Colonic mucosa (tissue), 4 donors: ENCODE measurements around the gene TESK2. TPM values are rescaled to one million over a fixed set of nuclear protein-coding genes. Genes with fewer than 3 reads are reported as not detected.

Source experiments
- DNase-seq: peaks from one replicate; pipeline ENCODE4 v3.0.0-alpha.2; 2020
- H3K27ac ChIP-seq: fragments of 200-600 bp; one replicate; pipeline ENCODE4 v1.8.0; 2021
- H3K27me3 ChIP-seq: fragments of 200-600 bp; one replicate; pipeline ENCODE4 v1.8.0; 2021
- H3K36me3 ChIP-seq: fragments of 200-600 bp; one replicate; pipeline ENCODE4 v1.8.0; 2021
- H3K4me1 ChIP-seq: fragments of 200-600 bp; one replicate; pipeline ENCODE4 v1.8.0; 2021; ENCODE audit warnings: mild to moderate bottlenecking
- H3K4me3 ChIP-seq: fragments of 200-600 bp; one replicate; pipeline ENCODE4 v1.8.0; 2021
- H3K9ac ChIP-seq, 2 donors: one replicate each; pipeline ENCODE4 v1.7.0; 2013; ENCODE audit warnings: control low read depth in 2 of 2, low read depth in 2 of 2, low read length in 2 of 2
- H3K9me3 ChIP-seq: fragments of 200-600 bp; one replicate; pipeline ENCODE4 v1.8.0; 2021
- CTCF ChIP-seq: fragments of 200-600 bp; IDR thresholded peaks from one replicate; pipeline ENCODE4 v1.8.0; 2022; ENCODE audit warnings: antibody characterized with exemption, mild to moderate bottlenecking
- intact Hi-C: fragments of 100-400 bp; cut with DNase I; formaldehyde crosslinking; loops from one replicate; pipeline ENCODE4 v1.14.1; 2022
- total RNA-seq, 2 donors: library from RNA; stranded (reverse); fragmentation: NEBNext Ultra II Directional in 1 of 2; extraction: Animal tissue kit (Norgen Biotek cat#: 25700) in 1 of 2; gene quantifications; one replicate each; pipeline ENCODE4 v1.2.1, GENCODE V29; 2021
- donor health status: healthy.
- donor health status: DM: no; HTN: no; CAD: no.
- donor health status: DM: no; HTN: no; CAD: no.

The TESK2 gene
- total RNA-seq, 2 donors from 2014 or later, result 11.3 to 15.3 TPM

- Histone ChIP-seq H3K36me3 (no peaks in the 10 kb centered on the region), H3K4me1 (no peaks in the 10 kb centered on the region), H3K9me3 (no peaks in the 10 kb centered on the region), H3K27me3 (no peaks in the 10 kb centered on the region), H3K9ac (no peak overlapping the region), H3K4me3 (no peak overlapping the region), H3K27ac (no peak overlapping the region)
- intact Hi-C loops, result no loop called here
- TF ChIP-seq CTCF, result no peak
- DNase-seq, result no peak
Measured at GRCh38 chr1:45354838-45355237, 136.1 kb downstream of the TESK2 start.

GRCh38 chr1:45353685-45354084 lies 137.3 kb downstream of the TESK2 start:
- H3K9me3 ChIP-seq, result no peaks in the 10 kb centered on the region
- no peak for TF ChIP-seq CTCF
- no peaks in the 10 kb centered on the region for H3K36me3 ChIP-seq
- no peak for DNase-seq
- intact Hi-C loops, result no loop called here
- H3K27me3 ChIP-seq, result no peaks in the 10 kb centered on the region
- no peak overlapping the region for H3K4me3 ChIP-seq
- H3K27ac ChIP-seq, result no peak overlapping the region
- H3K9ac ChIP-seq, result no peak overlapping the region
- H3K4me1 ChIP-seq, result no peaks in the 10 kb centered on the region

- H3K27me3 ChIP-seq, result no peaks in the 10 kb centered on the region
- H3K9me3 ChIP-seq, result no peaks in the 10 kb centered on the region
- intact Hi-C loops, result no loop called here
- H3K27ac ChIP-seq, result no peak overlapping the region
- no peaks in the 10 kb centered on the region for H3K36me3 ChIP-seq
- H3K4me3 ChIP-seq, result no peak overlapping the region
- no peaks in the 10 kb centered on the region for H3K4me1 ChIP-seq
- no peak for DNase-seq
- no peak for TF ChIP-seq CTCF
- H3K9ac ChIP-seq, result no peak overlapping the region
Measured at GRCh38 chr1:45351508-45351907, 139.5 kb downstream of the TESK2 start.

- no peak overlapping the region for H3K27ac ChIP-seq
- H3K9me3 ChIP-seq, result no peaks in the 10 kb centered on the region
- H3K4me3 ChIP-seq, result no peak overlapping the region
- no peaks in the 10 kb centered on the region for H3K4me1 ChIP-seq
- intact Hi-C loops, result loop anchor here (10.0 kb wide), 1 partner anchor 216 kb away; no protein-coding TSS in a partner anchor
- no peak for TF ChIP-seq CTCF
- H3K9ac ChIP-seq, result no peak overlapping the region
- DNase-seq, result no peak
- H3K36me3 ChIP-seq, result no peaks in the 10 kb centered on the region
- no peaks in the 10 kb centered on the region for H3K27me3 ChIP-seq
Measured at GRCh38 chr1:45348966-45349677, 141.8 kb downstream of the TESK2 start.

GRCh38 chr1:45348609-45348965 lies 142.4 kb downstream of the TESK2 start:
- intact Hi-C loops, result loop anchor here (10.0 kb wide), 1 partner anchor 216 kb away; no protein-coding TSS in a partner anchor

More at GRCh38 chr1:45348609-45348965, 142.4 kb downstream of the TESK2 start:
- no peak for DNase-seq
- Histone ChIP-seq H3K4me3 (no peak overlapping the region), H3K36me3 (no peaks in the 10 kb centered on the region), H3K9ac (no peak overlapping the region), H3K27me3 (no peaks in the 10 kb centered on the region), H3K4me1 (no peaks in the 10 kb centered on the region), H3K27ac (no peak overlapping the region), H3K9me3 (no peaks in the 10 kb centered on the region)
- TF ChIP-seq CTCF, result no peak
